Anterior cingulate cortex (tissue), 58 donors: ENCODE measurements around the gene NELL2.
"Not testable (repeated sequence)": the region's sequence is repeated elsewhere in the genome, so short reads cannot be mapped to it uniquely, and the experiment has no call there.

Experiments
- DNase-seq, 58 donors: peaks; one replicate each; lab custom pipeline; 2025; lab: John Stamatoyannopoulos, UW

The NELL2 gene

GRCh38 chr12:44875954-44876543 is at the start of gene NELL2:
TSS of gene NELL2 (minus strand) at chr12:44876315. CDS start at chr12:44875869, 446 bp downstream.
- DNase-seq = peak in 51 of 58 donors; percentile 6 to 79 (median 48)

- DNase-seq = no peak
These were observed 45.6 kb upstream of the NELL2 start for GRCh38 chr12:44921736-44922135.

DNA sequence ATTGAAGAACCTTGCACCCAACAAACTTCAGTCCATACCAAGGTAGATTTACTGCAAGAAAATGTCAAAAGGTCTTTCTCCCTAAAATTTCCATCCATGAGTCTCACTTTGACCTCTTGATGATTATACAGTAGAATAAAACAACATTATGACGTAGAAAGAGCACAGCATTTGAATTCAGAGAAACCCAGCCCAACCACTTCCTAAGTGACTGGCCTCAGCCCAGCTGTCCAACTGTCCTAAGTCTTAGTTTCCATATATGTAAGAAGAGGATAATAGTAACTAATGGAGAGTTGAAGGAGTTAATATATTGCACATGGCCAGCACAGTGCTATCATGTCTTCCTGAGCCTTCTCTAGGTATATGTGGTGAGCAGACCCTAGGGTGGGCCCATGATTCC is 41.0 kb upstream of the NELL2 start:
- DNase-seq = no peak

DNA sequence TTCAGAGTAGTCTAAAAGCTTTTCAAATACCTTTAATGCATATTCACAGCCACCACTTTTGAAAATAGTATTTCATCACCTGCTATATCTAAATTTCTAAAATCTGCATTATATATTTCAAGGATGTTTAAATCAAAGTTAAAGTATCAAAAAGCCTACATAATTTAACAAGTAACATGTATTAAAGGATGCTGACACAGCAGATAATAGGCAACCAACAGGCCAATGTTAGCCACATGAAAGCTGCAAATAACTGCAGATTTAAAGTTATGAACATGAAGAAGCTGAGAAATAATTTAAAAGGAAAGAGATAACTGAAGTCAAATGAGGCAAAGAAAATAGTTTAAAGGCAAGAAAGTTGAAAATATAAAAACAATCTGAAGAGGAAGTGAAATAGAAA is 39.8 kb upstream of the NELL2 start:
- DNase-seq = no peak

DNA sequence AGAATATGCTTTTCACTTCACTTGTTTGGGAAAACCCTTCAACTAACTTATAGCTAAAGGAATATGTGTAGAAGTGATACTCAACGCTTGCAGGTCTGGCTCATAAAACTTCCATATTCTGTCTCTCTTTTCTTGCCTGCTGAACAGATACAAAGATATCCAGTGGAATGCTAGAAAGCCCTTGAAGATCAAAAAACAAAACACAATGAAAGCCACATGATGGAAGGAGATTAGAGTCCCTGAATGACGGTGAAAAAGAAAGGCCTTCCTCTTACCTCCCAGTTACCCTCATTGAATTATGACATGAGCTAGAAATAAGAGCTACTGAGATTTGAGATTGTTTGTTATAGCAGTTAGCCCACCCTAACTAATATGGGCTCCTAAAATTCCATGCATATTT is 28.2 kb upstream of the NELL2 start:
- no peak for DNase-seq

- DNase-seq = not testable (repeated sequence)
These were observed 22.0 kb upstream of the NELL2 start for GRCh38 chr12:44898108-44898507.

- no peak for DNase-seq
These were observed 13.8 kb upstream of the NELL2 start for GRCh38 chr12:44889926-44890325.

GRCh38 chr12:44889162-44889561 is 13.0 kb upstream of the NELL2 start:
- DNase-seq = no peak

- DNase-seq = no peak
These were observed 9.8 kb upstream of the NELL2 start for GRCh38 chr12:44885902-44886301.

DNA sequence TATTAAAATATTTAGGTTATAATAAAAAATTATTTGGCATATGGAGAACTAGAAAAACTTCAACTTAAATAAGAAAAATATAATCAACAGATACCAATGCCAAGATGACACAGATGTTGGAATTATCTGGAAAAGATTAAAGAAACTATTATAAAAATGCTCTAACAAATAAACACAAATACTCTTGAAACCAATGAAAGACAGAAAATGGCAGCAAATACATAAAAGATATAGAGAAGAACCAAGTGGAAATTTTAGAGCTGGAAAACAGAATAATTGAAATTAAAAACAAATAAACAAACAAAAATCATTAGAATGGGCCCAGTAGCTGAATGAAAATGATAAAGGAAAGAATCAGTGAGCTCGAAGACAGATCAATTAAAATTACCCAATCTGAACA is 5.1 kb upstream of the NELL2 start:
- no peak for DNase-seq

GRCh38 chr12:44876544-44877410 is 662 bp upstream of the NELL2 start:
- DNase-seq = peak in 34 of 58 donors; percentile 3 to 68 (median 30)

DNA sequence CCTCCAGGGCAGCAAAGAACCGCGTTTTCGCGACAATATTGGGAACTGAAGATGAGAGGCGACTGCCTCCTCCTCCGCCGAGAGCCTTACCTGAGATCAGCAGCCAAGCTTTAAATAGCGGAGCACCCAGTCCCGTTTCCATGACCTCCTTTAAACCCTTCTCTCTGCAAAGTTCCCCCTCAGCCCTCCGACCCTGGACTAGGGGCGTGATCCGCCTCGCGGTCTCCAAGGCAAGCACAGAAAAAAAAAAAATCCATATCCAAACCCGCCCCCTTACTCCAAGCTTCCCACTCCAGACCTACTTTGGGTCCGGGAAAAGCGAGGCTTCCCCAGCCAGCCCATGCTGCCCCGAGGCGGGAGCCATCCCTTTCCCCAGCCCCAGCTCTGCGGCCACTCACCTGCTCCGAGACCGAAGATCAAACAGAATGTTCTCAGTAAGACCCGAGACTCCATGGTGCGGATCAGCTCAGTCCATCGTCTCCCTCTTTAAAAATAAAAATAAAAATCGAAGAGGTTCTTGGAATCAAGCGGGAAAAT is 630 bp downstream of the NELL2 start:
- DNase-seq = peak in 13 of 58 donors; percentile 5 to 49 (median 16)

GRCh38 chr12:44874981-44875416 is 1.1 kb downstream of the NELL2 start:
- DNase-seq = peak in 11 of 58 donors; percentile 1 to 44 (median 11)

- DNase-seq = no peak
These were observed 2.2 kb downstream of the NELL2 start for GRCh38 chr12:44873898-44874297.

DNA sequence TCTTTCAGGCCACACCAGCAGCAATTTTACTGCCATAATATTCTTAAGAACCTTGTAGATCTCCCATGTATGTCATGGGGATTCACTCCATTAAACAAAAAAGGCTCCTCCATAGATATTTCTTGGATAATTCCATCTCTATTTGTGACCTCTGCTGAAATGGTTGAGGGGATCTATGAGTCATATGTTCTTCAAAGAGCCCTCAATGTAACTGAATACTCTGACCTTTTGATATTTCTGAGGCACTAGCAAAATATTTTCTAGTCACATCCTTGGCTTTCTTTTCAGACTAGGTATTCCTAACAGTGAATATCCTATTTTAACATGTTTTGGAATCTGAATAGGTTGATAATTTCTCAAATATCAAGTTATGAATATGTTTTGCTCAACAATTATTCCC is 6.6 kb downstream of the NELL2 start:
- no peak for DNase-seq

DNA sequence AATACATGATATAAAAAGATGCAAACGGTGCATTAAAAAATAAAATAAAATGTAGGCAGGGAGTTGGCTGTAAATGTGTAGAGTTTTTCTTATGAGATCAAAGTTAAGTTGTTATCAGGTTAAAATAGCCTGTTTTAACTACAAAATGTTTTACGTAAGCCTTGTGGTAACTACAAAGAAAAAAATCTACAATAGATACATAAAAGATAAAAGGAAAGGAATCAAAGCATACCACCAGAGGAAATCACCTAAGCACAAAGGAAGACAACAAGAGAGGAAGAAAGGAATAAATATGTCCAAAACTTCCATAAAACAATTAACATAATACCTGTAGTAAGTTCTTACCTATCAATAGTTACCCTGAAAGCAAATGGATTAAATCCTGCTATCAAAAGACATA is 12.2 kb downstream of the NELL2 start:
- no peak for DNase-seq

DNA sequence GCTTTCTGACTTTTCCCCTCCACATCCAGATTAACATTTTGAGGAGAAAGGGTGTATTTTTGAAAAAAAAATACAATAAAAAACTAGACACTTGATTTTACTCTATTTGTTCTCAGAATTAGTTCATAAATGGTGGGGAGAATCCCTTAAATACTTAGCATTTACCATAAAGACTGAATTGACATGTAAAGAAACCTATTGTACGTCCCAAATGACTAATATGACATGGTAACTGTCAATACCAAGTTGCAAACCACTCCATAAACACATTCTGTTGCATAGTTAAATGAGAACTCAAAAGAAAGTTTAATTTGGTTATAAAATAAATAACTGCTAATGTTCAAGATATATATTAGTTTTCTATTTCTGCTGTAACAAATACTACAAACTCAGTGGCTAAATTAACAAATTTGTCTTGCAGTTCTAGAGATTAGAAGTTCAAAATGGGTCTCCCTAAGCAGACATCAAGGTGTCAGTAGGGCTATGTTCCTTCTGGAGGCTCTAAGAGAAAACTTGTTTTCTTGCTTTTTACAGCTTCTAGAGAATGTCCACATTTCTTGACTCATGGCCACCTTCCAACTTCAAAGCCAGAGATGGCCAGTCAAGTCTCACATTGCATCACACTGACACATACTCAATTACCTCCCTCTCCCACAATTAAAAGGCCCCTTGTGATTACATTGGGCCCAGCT is 16.0 kb downstream of the NELL2 start:
- DNase-seq = no peak

- no peak for DNase-seq
These were observed 17.8 kb downstream of the NELL2 start for GRCh38 chr12:44858226-44858855.

DNA sequence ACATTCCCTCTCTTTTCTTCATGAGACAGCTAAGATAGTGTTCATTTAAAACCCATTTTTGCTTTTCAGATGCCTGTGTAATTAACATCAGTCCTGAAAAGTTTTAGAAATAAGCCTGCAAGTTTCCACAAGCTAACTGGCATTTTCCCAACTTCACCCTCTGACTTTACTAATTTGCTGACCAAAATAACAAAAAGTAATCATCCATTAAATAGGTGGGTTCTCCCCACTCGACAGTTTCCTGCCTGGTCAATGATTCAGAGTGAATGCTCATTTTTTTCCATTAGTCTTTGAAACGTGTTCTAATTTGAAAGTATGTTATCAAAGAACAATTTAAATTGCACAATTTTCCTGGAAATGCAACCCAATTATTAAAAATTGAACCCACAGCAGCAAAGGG is 23.6 kb downstream of the NELL2 start:
- no peak for DNase-seq

DNA sequence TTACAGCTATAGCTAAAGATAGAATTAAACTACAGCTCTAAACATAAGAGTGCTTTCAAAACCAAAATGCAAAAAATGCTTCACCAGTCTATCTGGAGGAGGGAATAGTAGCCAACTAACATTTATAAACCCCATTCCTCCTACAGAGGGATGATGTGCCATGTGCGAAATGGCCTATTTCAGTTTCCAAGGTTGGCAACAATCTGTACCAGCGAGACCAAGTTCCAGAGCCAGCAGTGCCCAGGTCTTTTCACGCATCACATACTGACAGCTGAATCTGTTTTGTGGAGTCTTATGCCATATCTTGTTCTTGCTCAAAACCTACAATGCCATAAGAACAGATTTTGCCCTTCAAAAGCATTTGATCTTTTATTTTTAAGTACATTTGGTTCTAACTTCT is 24.5 kb downstream of the NELL2 start:
- peak in 8 of 58 donors; percentile 15 to 54 (median 27) for DNase-seq

DNA sequence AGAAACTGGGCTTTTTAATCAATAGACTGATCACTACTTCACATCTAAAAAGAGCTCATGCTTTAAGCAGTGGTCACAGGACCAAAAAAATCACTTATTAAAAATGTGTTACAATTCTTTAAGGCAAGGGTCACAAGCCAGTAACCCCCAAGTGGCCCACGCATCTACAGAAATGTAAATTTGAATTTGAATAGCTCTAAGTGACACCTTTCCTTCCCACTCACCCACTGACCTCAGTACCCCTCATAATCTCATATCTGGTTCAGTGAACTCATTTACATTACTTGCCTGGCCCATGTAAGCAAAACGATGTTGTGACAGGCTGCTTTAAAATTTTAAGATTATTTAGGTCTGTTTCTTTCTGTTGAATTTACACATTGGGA is 27.4 kb downstream of the NELL2 start:
- DNase-seq = no peak
